GM12892 (cell line): ENCODE measurements around the gene CTDP1.
"Not testable (repeated sequence)": the region's sequence is repeated elsewhere in the genome, so short reads cannot be mapped to it uniquely, and the experiment has no call there.

Source experiments
- DNase-seq: peaks from one replicate; pipeline ENCODE4 v3.0.0; 2011; ENCODE audit not compliant: insufficient read length
- FAIRE-seq: peaks from 2 replicates; lab custom pipeline; 2011; peaks lifted over from hg19 to GRCh38; lab: Jason Lieb, UNC
- POLR2A ChIP-seq: IDR thresholded peaks from 2 replicates; pipeline ENCODE4 v1.6.1; 2011; ENCODE audit warnings: low read depth, low read length, control low read depth
- POLR2AphosphoS5 ChIP-seq: IDR thresholded peaks from 2 replicates; pipeline ENCODE4 v1.6.1; 2011; ENCODE audit warnings: low read depth, low read length, control low read depth
- TAF1 ChIP-seq: IDR thresholded peaks from 2 replicates; pipeline ENCODE4 v1.6.1; 2011; ENCODE audit warnings: low read depth, mild to moderate bottlenecking, control low read depth, low read length, borderline replicate concordance

The CTDP1 gene

GRCh38 chr18:79724299-79725080 lies 44.9 kb downstream of the CTDP1 start:
- TF ChIP-seq POLR2A = no peak
- FAIRE-seq (no peak), DNase-seq (no peak)

GRCh38 chr18:79725486-79725885 lies 45.9 kb downstream of the CTDP1 start:
- DNase-seq (no peak), FAIRE-seq (no peak)
- no peak for TF ChIP-seq TAF1
- TF ChIP-seq POLR2A = no peak

DNA sequence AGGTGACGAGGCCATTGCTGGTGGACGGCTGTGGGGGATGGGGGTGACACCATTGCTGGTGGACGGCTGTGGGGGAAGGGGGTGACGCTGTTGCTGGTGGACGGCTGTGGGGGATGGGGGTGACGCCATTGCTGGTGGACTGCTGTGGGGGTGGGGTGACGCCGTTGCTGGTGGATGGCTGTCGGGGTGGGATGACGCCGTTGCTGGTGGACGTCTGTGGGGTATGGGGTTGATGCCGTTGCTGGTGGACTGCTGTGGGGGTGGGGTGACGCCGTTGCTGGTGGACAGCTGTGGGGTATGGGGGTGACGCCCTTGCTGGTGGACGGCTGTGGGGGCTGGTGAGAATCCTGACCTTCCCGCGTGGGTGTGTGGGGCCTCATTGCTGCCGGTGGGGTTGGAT lies 47.1 kb downstream of the CTDP1 start:
- no peak for TF ChIP-seq POLR2AphosphoS5
- no peak for TF ChIP-seq POLR2A
- no peak for TF ChIP-seq TAF1
- FAIRE-seq = peak; percentile 30
- no peak for DNase-seq

DNA sequence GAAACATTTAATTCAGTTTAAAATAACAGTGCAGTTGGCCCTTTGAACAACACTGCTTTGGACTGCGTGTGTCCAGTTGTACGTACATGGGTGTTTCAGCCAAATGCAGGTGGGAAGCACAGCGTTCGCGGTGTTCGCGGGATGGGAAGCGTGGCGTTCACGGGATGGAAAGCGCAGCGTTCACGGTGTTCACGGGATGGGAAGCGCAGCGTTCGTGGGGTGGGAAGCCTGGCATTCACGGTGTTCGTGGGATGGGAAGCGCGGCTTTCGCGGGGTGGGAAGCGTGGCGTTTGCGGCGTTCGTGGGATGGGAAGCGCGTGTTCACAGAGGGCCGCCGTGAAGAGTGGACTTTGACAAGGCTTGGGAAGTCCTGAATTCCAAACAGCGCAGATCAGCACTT lies 47.6 kb downstream of the CTDP1 start:
- no peak for FAIRE-seq
- TF ChIP-seq TAF1 (no peak), POLR2AphosphoS5 (no peak), POLR2A (no peak)
- DNase-seq = no peak

DNA sequence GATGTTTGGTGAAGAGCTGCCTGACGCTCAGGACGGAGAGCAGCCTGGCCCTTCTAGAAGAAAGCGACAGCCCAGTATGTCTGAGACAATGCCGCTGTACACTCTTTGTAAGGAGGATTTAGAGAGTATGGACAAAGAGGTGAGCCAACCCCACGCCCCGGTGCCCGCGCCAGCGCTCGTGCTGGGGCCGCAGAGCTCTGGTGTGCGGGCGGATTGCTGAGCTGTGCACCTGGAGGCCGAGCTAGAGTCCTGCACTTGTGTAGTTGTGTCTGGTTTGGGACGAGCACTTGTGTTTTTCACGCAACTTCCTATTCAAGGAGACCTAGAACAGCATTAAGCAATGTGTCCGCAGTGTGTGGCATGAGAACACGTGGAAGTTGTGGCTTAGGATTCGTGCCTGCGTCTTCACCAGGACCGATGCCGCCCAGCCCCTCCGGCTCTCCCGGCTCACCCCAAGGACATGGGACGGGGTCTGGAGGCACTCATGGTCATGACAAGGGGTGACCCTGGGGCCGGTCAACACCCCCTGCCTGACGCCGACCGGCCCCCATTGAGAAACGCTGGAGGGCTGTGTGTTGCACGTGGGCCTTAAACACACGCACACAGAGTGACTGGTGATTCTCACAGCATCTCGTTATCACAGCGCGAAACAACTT lies 49.5 kb downstream of the CTDP1 start:
- DNase-seq (no peak), FAIRE-seq (no peak)
- TF ChIP-seq TAF1 (no peak), POLR2AphosphoS5 (no peak), POLR2A (no peak)

GRCh38 chr18:79729611-79730010 lies 50.0 kb downstream of the CTDP1 start:
- no peak for FAIRE-seq
- TF ChIP-seq TAF1 (no peak), POLR2A (no peak), POLR2AphosphoS5 (no peak)

GRCh38 chr18:79730804-79731203 lies 51.2 kb downstream of the CTDP1 start:
- FAIRE-seq (no peak), DNase-seq (no peak)
- no peak for TF ChIP-seq POLR2AphosphoS5
- no peak for TF ChIP-seq TAF1
- TF ChIP-seq POLR2A = no peak

More at GRCh38 chr18:79729611-79730010, 50.0 kb downstream of the CTDP1 start:
- DNase-seq = no peak

GRCh38 chr18:79731881-79732720 lies 52.5 kb downstream of the CTDP1 start:
- FAIRE-seq, DNase-seq: not testable (repeated sequence)

- DNase-seq (no peak), FAIRE-seq (no peak)
- TF ChIP-seq POLR2AphosphoS5 (no peak), TAF1 (no peak), POLR2A (no peak)
These were observed 53.1 kb downstream of the CTDP1 start for GRCh38 chr18:79732721-79733025.

GRCh38 chr18:79733135-79733701 lies 53.6 kb downstream of the CTDP1 start:
- DNase-seq (no peak), FAIRE-seq (no peak)
- TF ChIP-seq TAF1 = no peak

GRCh38 chr18:79733986-79734770 lies 54.6 kb downstream of the CTDP1 start:
- FAIRE-seq (no peak), DNase-seq (no peak)
- TF ChIP-seq TAF1 (no peak), POLR2AphosphoS5 (no peak), POLR2A (no peak)
